ENCODE data around the gene ZSWIM8. TPM values are rescaled to one million over a fixed set of nuclear protein-coding genes. Genes with fewer than 3 reads are reported as not detected.

Gene ZSWIM8
- total RNA-seq, 1 donor from 2014 or later, result 56.3 TPM

DNA sequence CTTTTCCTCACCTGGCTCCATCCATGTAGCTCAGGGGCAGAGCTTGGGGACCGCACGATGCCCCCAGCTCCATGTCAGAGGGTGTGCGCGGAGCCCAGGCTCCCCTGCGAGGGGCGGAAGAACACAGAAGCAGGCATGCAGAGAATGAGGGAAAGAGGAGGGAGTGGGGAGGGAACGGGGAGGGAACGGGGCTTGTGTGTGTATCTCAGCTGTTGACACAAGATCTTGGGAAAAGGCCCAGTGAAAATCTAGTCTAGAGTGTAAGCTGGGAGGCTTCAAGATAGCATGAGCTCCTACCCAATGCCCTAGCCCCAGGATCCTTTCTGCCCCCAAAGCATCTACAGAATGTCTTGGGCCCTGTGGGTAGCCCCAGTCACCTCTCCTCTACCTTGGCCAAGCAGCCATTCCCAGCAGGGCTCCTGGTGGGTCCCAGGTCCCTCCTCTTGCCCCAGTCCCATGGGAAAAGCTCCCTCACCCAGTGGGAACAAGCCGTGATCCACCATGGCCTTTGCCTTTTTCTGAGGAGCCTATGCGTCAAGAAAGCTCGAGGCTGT, 51.1 kb downstream of the ZSWIM8 start:
- no peaks in the 10 kb centered on the region for H3K27me3 Mint-ChIP-seq (ENCODE audit: insufficient read depth)
- no peak overlapping the region for H3K4me3 Mint-ChIP-seq
- no peak overlapping the region for H3K27ac Mint-ChIP-seq
- DNase-seq (ENCODE audit: low spot score), result no peak
- H3K9me3 Mint-ChIP-seq, result no peaks in the 10 kb centered on the region
- no peaks in the 10 kb centered on the region for H3K4me1 Mint-ChIP-seq (ENCODE audit: low read depth)
- intact Hi-C loops (cut with micrococcal nuclease), result no loop called here
- peaks cover 14% of the 10 kb centered on the region for H3K36me3 Mint-ChIP-seq (ENCODE audit: low read depth)

DNA sequence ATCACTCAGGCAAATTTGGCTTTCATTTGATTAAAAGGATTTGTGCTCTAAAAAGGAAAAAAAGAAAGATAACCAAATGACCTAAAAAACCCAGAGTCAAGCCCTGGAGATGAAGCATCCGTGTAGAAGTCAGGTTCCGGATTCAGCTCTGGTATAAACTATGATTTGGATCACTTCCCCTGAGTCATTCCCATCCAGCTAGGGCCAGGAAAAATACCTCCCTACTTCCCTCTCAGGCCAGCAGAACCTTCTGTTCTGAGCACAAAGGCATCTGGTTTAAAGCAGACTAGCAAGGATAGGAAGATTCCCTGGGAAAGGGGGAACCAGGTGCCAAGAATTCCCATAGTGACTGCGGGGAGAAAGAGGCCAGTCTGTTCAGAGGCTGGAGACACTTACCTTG, 51.7 kb downstream of the ZSWIM8 start:
- peaks cover 17% of the 10 kb centered on the region for H3K36me3 Mint-ChIP-seq (ENCODE audit: low read depth)
- H3K27ac Mint-ChIP-seq, result no peak overlapping the region
- no peak overlapping the region for H3K4me3 Mint-ChIP-seq
- intact Hi-C loops (cut with micrococcal nuclease), result no loop called here
- H3K4me1 Mint-ChIP-seq (ENCODE audit: low read depth), result no peaks in the 10 kb centered on the region
- no peaks in the 10 kb centered on the region for H3K9me3 Mint-ChIP-seq
- H3K27me3 Mint-ChIP-seq (ENCODE audit: insufficient read depth), result no peaks in the 10 kb centered on the region
- DNase-seq (ENCODE audit: low spot score), result no peak

DNA sequence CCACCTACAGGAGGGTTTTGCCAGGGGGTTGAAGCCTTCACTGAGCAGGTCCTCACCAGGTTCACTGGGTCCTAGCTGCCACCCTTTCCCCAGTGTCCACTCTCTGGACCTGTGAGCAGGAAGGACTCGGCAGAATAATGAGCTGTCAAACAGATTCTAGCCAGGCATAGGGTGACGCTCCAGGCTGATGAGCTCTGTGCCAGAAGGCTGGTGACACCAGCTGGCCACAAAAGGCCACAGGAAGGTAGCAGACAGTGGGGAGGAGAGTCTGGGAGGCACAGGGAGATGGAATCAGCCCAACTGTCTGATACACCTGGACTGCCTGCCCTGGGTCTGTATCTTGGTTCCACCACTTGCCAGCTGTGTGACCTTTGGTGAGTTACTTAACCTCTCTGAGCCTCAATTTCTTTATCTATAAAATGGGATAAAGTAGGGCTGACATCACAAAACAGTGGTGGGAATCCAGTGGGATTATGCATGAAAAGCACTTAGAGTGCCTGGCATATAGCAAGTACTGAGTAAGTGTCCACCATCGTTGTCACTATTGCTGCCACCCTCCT, 52.7 kb downstream of the ZSWIM8 start:
- Mint-ChIP-seq H3K27ac (no peak overlapping the region), H3K27me3 (ENCODE audit: insufficient read depth) (no peaks in the 10 kb centered on the region), H3K4me1 (ENCODE audit: low read depth) (no peaks in the 10 kb centered on the region), H3K9me3 (no peaks in the 10 kb centered on the region), H3K36me3 (ENCODE audit: low read depth) (peaks cover 17% of the 10 kb centered on the region), H3K4me3 (no peak overlapping the region)
- no peak for DNase-seq (ENCODE audit: low spot score)
- intact Hi-C loops (cut with micrococcal nuclease), result no loop called here

DNA sequence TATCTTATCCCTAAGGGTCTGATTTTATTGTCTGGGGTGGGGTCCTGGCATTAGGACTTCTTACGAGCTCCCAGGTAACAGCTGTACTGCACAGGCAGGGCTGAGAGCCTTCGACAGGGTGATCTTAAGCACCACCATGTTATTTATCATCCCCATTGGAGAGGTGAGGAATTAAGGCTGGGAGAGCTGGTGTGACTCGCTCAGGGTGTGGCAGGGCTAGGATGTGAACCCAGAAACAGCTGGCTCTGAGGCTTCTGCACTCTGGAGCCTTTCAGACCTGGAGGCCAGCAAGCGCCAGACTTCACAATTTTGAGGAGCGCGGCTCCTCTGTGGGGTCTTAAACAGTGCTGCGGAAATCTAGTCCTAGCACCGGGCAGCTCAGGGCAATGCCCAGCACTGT, 53.4 kb downstream of the ZSWIM8 start:
- intact Hi-C loops (cut with micrococcal nuclease), result no loop called here
- no peaks in the 10 kb centered on the region for H3K4me1 Mint-ChIP-seq (ENCODE audit: low read depth)
- H3K36me3 Mint-ChIP-seq (ENCODE audit: low read depth), result peaks cover 20% of the 10 kb centered on the region
- no peak overlapping the region for H3K27ac Mint-ChIP-seq
- no peaks in the 10 kb centered on the region for H3K27me3 Mint-ChIP-seq (ENCODE audit: insufficient read depth)
- no peak overlapping the region for H3K4me3 Mint-ChIP-seq
- H3K9me3 Mint-ChIP-seq, result no peaks in the 10 kb centered on the region
- no peak for DNase-seq (ENCODE audit: low spot score)

DNA sequence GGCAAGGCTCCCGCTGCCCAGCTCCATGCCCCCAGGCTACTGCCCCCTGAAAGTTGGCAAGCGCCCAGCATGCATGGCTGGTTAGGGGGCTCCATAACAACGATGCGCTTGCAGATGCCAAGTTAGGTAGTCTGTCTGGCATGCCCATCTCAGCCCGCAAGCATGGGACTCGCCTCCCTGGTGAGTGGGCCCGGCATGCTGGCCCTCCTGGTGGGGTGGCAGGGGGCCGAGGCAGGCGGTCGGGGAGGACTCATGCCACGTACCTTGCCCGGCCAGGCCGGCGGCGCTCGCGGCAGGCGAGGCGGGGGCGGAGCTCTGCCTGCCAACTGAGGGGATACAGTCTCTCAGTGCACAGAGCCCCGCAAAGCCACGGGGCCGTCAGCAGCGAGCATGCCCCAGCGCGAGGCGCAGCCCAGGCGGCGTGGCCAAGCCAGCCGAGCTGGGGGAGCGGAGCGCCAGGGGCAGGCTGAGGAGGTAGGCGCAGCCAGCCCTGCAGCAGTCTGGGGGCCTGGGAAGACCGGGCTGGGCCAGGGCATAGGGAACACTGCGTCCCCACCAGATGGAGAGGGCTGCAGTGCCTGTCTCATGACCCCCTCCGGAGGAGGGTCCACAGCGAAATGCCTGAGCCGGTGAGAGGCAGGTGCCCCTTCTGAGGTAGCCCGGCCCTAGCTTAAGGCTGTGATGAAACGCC, 54.0 kb downstream of the ZSWIM8 start:
- Mint-ChIP-seq H3K9me3 (no peaks in the 10 kb centered on the region), H3K4me1 (ENCODE audit: low read depth) (no peaks in the 10 kb centered on the region), H3K36me3 (ENCODE audit: low read depth) (peaks cover 20% of the 10 kb centered on the region), H3K4me3 (no peak overlapping the region), H3K27ac (no peak overlapping the region), H3K27me3 (ENCODE audit: insufficient read depth) (no peaks in the 10 kb centered on the region)
- no peak for DNase-seq (ENCODE audit: low spot score)
- intact Hi-C loops (cut with micrococcal nuclease), result no loop called here

DNA sequence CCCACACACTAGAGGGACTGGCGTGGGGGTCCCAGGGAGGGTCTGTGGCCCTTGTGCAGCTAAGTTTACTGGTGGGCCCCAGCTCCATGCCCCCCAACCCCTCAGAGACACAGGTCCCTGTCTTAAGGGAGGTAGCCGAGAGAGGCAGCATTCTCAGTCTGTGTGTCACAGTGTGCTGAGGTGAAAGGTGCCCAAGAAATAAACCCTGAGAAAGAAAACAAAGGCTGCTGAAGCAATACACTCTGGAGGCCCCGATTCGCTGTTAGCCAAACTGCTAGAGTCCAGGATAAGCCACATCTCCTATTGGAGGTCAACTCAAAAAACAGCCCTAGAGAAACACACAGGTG, 54.6 kb downstream of the ZSWIM8 start:
- no peak overlapping the region for H3K27ac Mint-ChIP-seq
- no peaks in the 10 kb centered on the region for H3K4me1 Mint-ChIP-seq (ENCODE audit: low read depth)
- no peaks in the 10 kb centered on the region for H3K9me3 Mint-ChIP-seq
- intact Hi-C loops (cut with micrococcal nuclease), result no loop called here
- no peak overlapping the region for H3K4me3 Mint-ChIP-seq
- no peak for DNase-seq (ENCODE audit: low spot score)
- peaks cover 24% of the 10 kb centered on the region for H3K36me3 Mint-ChIP-seq (ENCODE audit: low read depth)
- no peaks in the 10 kb centered on the region for H3K27me3 Mint-ChIP-seq (ENCODE audit: insufficient read depth)

DNA sequence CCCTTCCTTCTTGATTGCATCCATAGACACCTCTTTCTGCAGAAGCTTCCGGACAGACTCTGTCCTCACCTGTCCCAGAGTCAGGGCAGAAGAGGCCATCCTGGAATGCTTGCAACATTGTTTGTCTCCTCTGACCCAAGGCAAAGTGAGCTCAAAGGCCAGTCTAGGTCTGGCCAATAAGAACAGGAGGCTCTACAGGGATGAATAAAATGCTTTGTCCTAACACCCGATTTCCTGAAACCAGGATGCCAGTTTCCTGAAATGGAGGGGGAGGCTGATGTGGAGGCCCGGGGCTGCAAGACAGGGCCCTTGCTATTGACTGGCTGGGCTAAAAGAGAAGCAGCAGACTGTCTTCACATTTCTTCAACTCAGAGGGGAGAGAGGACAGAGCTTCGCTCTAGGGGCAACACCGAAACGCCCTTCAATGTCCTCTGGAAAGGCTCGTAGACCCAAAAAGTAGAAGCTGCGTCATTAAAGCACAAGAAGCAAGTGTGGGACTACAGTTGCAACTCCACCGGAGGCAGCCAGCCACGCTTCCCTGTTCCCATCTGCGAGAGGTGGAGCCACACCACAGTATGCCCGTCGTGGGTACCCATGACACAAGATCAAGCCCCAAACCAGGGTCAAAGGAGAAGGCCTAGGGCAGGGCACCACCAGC, 55.1 kb downstream of the ZSWIM8 start:
- Mint-ChIP-seq H3K9me3 (no peaks in the 10 kb centered on the region), H3K4me3 (no peak overlapping the region), H3K4me1 (ENCODE audit: low read depth) (no peaks in the 10 kb centered on the region), H3K27me3 (ENCODE audit: insufficient read depth) (no peaks in the 10 kb centered on the region), H3K36me3 (ENCODE audit: low read depth) (peaks cover 26% of the 10 kb centered on the region), H3K27ac (no peak overlapping the region)
- no peak for DNase-seq (ENCODE audit: low spot score)
- intact Hi-C loops (cut with micrococcal nuclease), result no loop called here

DNA sequence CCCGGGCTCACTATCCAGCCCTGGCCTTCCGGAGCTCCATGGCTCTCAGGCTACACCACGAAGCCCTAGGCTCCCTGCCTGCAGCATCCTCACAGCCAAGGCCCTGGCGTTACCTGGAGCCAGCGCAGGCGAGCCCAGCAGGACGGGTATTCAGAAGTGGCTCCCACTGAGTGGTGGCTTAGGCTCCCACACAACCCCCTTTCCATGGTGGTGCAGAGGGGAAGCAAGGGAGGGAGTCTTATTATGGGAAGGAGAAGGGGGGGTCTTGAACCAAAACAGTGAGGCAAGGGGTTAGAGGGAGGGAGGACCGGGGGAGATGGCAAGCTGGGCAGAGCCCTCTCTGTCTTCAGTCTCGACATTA, 55.6 kb downstream of the ZSWIM8 start:
- intact Hi-C loops (cut with micrococcal nuclease), result no loop called here
- H3K27ac Mint-ChIP-seq, result no peak overlapping the region
- H3K36me3 Mint-ChIP-seq (ENCODE audit: low read depth), result peaks cover 29% of the 10 kb centered on the region
- no peak overlapping the region for H3K4me3 Mint-ChIP-seq
- no peaks in the 10 kb centered on the region for H3K27me3 Mint-ChIP-seq (ENCODE audit: insufficient read depth)
- H3K4me1 Mint-ChIP-seq (ENCODE audit: low read depth), result no peaks in the 10 kb centered on the region
- H3K9me3 Mint-ChIP-seq, result no peaks in the 10 kb centered on the region
- no peak for DNase-seq (ENCODE audit: low spot score)

DNA sequence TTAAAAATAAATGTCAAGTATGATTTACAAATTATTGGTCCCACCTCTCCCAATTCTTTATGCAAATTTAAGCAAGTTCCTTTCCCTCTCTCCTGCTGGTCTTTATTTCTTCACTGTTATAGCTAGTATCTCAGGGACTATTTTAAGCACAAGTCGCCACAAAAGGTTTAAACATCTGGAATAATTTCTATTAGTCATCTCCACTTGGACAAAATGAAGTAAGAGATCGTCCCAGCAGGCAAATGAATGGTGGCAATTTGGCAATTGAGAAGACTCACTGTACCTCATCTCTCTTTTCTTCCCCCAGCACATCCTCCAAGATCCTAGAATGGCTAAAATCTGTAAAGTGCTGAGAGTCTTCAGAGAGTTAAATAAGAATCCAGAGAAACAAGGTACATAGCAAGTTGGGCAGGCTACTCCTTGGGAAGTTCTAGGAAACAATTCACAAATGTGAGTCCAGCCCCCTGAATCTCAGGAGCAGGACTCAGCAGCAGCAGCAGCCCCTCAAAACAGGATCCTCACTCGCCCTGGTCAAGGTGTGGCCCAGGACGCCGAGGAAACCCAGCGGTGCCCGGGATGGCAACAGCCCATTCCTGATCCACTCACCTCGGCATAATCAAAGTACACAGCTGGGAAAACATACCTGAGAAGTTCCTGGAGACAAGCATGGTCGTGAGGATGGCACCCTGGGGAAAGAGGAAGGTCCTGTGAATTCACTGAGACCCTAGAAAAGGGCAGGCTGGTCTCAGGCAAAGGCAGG, 56.3 kb downstream of the ZSWIM8 start:
- H3K4me1 Mint-ChIP-seq (ENCODE audit: low read depth), result no peaks in the 10 kb centered on the region
- H3K27me3 Mint-ChIP-seq (ENCODE audit: insufficient read depth), result no peaks in the 10 kb centered on the region
- DNase-seq (ENCODE audit: low spot score), result no peak
- intact Hi-C loops (cut with micrococcal nuclease), result no loop called here
- H3K4me3 Mint-ChIP-seq, result no peak overlapping the region
- no peak overlapping the region for H3K27ac Mint-ChIP-seq
- H3K9me3 Mint-ChIP-seq, result no peaks in the 10 kb centered on the region
- H3K36me3 Mint-ChIP-seq (ENCODE audit: low read depth), result peaks cover 34% of the 10 kb centered on the region

DNA sequence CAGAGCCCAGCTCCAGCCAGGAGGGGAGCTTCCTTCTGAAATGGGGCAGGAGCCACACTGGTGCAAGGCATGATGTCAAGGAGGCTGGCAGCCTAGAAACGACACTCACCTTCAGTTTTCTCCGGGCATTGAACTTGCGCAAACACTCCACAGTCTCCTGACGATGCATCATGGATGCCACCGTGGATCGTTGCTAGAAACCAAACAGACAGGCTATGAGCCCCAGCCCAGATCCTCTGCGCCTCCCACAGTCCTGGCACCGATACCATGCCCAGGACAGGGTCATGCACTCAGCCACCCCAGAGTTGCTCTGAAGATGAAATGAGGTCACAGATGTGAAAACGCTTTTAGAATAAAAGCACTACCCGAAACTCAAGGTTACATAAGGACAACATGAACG, 56.9 kb downstream of the ZSWIM8 start:
- no peak overlapping the region for H3K27ac Mint-ChIP-seq
- H3K4me1 Mint-ChIP-seq (ENCODE audit: low read depth), result no peaks in the 10 kb centered on the region
- intact Hi-C loops (cut with micrococcal nuclease), result no loop called here
- no peaks in the 10 kb centered on the region for H3K27me3 Mint-ChIP-seq (ENCODE audit: insufficient read depth)
- no peak for DNase-seq (ENCODE audit: low spot score)
- no peaks in the 10 kb centered on the region for H3K9me3 Mint-ChIP-seq
- H3K4me3 Mint-ChIP-seq, result no peak overlapping the region
- peaks cover 37% of the 10 kb centered on the region for H3K36me3 Mint-ChIP-seq (ENCODE audit: low read depth)

DNA sequence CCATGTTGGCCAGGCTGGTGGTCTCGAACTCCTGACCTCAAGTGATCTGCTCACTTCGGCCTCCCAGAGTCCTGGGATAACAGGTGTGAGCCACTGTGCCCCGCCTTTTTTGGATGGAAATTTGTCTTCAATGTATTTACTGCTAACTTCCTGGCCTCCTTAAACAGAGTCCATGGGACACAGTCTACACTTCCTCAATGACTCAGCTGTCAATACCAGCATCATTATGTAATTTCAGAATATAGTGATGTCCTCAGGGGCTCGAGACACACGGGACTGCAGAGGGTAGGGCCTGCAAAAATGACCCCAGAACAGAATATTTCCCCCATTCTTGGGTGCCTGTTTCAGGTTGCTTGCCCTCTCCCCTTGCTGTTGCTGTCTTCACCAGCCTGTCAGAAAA, 57.9 kb downstream of the ZSWIM8 start:
- intact Hi-C loops (cut with micrococcal nuclease), result no loop called here
- no peak overlapping the region for H3K27ac Mint-ChIP-seq
- DNase-seq (ENCODE audit: low spot score), result no peak
- no peaks in the 10 kb centered on the region for H3K9me3 Mint-ChIP-seq
- peaks cover 36% of the 10 kb centered on the region for H3K36me3 Mint-ChIP-seq (ENCODE audit: low read depth)
- H3K4me1 Mint-ChIP-seq (ENCODE audit: low read depth), result no peaks in the 10 kb centered on the region
- no peaks in the 10 kb centered on the region for H3K27me3 Mint-ChIP-seq (ENCODE audit: insufficient read depth)
- H3K4me3 Mint-ChIP-seq, result no peak overlapping the region

DNA sequence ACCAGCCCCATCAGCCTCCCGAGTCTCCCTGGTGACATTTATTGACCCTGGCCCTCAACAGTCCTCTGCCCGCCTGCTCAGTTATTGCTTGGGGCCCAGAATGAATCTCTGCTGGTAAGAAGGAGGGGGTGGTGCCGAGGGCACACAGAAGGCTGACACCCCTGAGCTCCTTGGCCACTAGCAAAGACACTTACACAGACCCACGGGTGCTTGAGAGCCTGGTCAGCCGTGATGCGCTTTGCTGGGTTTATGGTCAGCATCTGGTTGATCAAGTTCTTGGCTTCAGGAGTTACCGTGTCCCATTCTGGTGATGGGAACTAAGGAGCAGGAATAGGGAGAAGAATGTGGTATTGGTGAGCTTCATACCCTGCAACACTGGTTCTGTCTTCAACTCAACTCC, 61.6 kb downstream of the ZSWIM8 start:
- intact Hi-C loops (cut with micrococcal nuclease), result no loop called here
- no peak for DNase-seq (ENCODE audit: low spot score)
- Mint-ChIP-seq H3K27me3 (ENCODE audit: insufficient read depth) (peaks cover 1% of the 10 kb centered on the region), H3K4me3 (no peak overlapping the region), H3K27ac (no peak overlapping the region), H3K36me3 (ENCODE audit: low read depth) (peaks cover 46% of the 10 kb centered on the region), H3K9me3 (no peaks in the 10 kb centered on the region), H3K4me1 (ENCODE audit: low read depth) (peaks cover 13% of the 10 kb centered on the region)
